Calu3 (cell line): ENCODE results near the gene ATG16L2. TPM values are rescaled to one million over a fixed set of nuclear protein-coding genes. Genes with fewer than 3 reads are reported as not detected.
A peak's percentile ranks its signal among the peaks of the same experiment; 100 is the strongest.

Experiments used
- BruUV-seq: library from RNA; stranded (reverse); fragments of 400-500 nt; replicated peaks from 2 replicates; lab custom pipeline; 2021; lab: Mats Ljungman, UMichigan
- CTCF ChIA-PET: fragments of 300-600 bp; sonication (Branson Sonifier 250); formaldehyde crosslinking; loops from one replicate; lab custom pipeline; 2022; ENCODE audit warnings: antibody characterized with exemption; lab: Charles Lee
- DNase-seq: peaks from one replicate; pipeline ENCODE4 v3.0.0; 2022
- H3K27ac Mint-ChIP-seq: one replicate; pipeline ENCODE4 v1.8.0; 2022; ENCODE audit warnings: mixed read lengths; ENCODE audit not compliant: unreplicated experiment
- H3K27me3 Mint-ChIP-seq: one replicate; pipeline ENCODE4 v1.8.0; 2022; ENCODE audit warnings: mixed read lengths; ENCODE audit not compliant: unreplicated experiment
- H3K36me3 Mint-ChIP-seq: one replicate; pipeline ENCODE4 v1.8.0; 2022; ENCODE audit warnings: mild to moderate bottlenecking, moderate library complexity, mixed read lengths; ENCODE audit not compliant: insufficient read depth, unreplicated experiment
- H3K4me1 Mint-ChIP-seq: one replicate; pipeline ENCODE4 v1.8.0; 2022; ENCODE audit warnings: mild to moderate bottlenecking, low read depth, mixed read lengths; ENCODE audit not compliant: unreplicated experiment
- H3K4me3 Mint-ChIP-seq: one replicate; pipeline ENCODE4 v1.8.0; 2022; ENCODE audit warnings: mild to moderate bottlenecking, low read depth, moderate library complexity, mixed read lengths; ENCODE audit not compliant: unreplicated experiment
- H3K9me3 Mint-ChIP-seq: one replicate; pipeline ENCODE4 v1.8.0; 2022; ENCODE audit warnings: low read depth, mixed read lengths; ENCODE audit not compliant: unreplicated experiment
- intact Hi-C: fragments of 100-400 bp; cut with micrococcal nuclease; formaldehyde crosslinking; loops from one replicate; pipeline ENCODE4 v1.10.0; 2022; ENCODE audit not compliant: unreplicated experiment
- total RNA-seq: library from RNA; stranded (reverse); gene quantifications from 2 replicates; pipeline ENCODE4 v1.2.3, GENCODE V29; 2022
- TF ChIP-seq, protein P1 (sequence below): fragments of 200-600 bp; IDR thresholded peaks from one replicate; pipeline ENCODE4 v1.8.0; 2022; ENCODE audit warnings: antibody characterized with exemption; ENCODE audit not compliant: unreplicated experiment

ATG16L2 gene
- total RNA-seq, 1 experiment from 2014 or later = 28.7 TPM

DNA sequence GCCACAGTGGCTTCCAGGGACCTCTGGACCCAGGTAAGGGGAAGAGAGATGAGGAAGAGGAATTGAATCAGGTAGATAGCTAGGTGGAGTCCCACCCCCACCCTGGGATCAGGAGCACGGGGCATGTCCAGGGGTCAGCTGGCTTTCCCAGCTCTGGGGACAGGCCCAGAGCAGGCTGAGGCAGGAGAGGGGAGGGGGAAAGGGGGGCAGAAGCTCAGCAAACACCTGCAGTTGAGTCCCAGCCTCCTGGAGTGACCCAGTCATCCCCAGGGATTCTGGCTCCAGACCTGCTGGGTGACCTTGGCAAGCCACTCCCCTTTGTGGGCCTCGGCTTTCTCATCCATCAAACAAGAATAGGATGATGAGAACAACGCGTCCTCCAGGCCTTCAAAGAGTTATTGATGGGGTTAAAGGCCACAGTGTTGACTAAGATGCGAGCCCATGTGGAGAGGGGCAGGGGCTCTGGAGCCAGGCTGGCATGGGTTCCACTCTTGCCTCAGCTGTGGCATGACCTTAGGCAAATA, 36.4 kb upstream of the ATG16L2 start:
- peaks cover 31% of the 10 kb centered on the region for H3K4me1 Mint-ChIP-seq
- H3K4me3 Mint-ChIP-seq = no peak overlapping the region

DNA sequence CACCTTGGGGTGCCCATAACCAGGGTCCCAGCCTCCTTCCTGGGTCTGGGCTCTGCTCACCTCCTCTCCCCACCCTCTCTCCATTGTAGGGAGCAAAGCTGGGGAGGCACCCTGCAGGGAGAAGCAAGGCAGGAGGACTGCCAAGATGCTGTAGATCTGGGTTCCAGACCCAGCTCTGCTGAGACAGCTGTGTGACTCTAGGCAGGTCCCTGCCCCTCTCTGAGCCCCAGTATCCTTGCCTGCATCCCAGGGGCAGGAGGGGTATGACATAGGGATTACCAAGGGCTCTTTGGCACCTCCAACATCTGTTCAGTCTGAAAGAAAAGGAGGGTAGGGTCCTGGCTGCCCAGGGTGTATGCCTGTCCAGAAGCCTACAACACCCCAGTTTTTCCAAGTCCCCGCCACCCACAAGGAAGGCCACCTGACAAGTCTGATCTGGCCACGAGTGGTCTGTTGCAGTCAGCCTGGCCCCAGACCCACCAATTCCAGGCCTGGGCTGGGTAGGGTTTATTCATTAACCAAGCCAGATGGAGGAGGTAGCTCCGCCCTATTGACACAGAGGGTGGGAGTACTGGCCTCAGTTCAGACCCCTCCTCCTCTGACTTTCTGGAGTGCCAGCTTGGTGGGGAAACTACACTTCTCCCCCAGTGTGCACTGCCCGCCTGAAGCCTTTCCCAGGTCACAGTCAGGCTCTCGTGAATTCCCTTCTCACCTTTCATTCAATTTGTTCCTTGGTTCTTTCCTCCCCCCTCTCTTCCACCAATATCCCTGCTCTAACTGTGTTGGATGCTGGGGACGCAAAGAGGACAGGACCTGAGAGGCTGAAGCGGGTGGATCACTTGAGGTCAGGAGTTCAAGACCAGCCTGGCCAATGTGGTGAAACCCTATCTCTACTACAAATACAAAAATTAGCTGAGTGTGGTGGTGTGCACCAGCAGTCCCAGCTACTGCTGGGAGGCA, 35.4 kb upstream of the ATG16L2 start:
- H3K4me3 Mint-ChIP-seq = peak overlapping the region; percentile 82
- H3K36me3 Mint-ChIP-seq = peaks cover 33% of the 10 kb centered on the region
- no peaks in the 10 kb centered on the region for H3K27me3 Mint-ChIP-seq
- BruUV-seq = no TSS peak
- H3K4me1 Mint-ChIP-seq = peaks cover 30% of the 10 kb centered on the region
- DNase-seq = no peak
- intact Hi-C loops = no loop called here
- peak overlapping the region; percentile 37 for H3K27ac Mint-ChIP-seq
- CTCF ChIA-PET = interaction anchor here (1.1 kb wide), 1 partner anchor 54 kb away, joined by 3 read pairs; no protein-coding TSS in a partner anchor
- TF ChIP-seq, protein P1, sequence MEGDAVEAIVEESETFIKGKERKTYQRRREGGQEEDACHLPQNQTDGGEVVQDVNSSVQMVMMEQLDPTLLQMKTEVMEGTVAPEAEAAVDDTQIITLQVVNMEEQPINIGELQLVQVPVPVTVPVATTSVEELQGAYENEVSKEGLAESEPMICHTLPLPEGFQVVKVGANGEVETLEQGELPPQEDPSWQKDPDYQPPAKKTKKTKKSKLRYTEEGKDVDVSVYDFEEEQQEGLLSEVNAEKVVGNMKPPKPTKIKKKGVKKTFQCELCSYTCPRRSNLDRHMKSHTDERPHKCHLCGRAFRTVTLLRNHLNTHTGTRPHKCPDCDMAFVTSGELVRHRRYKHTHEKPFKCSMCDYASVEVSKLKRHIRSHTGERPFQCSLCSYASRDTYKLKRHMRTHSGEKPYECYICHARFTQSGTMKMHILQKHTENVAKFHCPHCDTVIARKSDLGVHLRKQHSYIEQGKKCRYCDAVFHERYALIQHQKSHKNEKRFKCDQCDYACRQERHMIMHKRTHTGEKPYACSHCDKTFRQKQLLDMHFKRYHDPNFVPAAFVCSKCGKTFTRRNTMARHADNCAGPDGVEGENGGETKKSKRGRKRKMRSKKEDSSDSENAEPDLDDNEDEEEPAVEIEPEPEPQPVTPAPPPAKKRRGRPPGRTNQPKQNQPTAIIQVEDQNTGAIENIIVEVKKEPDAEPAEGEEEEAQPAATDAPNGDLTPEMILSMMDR = no peak
- no peaks in the 10 kb centered on the region for H3K9me3 Mint-ChIP-seq

More for the DNA sequence above, 36.4 kb upstream of the ATG16L2 start:
- H3K9me3 Mint-ChIP-seq = no peaks in the 10 kb centered on the region
- no peak overlapping the region for H3K27ac Mint-ChIP-seq
- intact Hi-C loops = no loop called here
- no peak for DNase-seq
- peaks cover 35% of the 10 kb centered on the region for H3K36me3 Mint-ChIP-seq
- TF ChIP-seq, protein P1 = no peak
- no peaks in the 10 kb centered on the region for H3K27me3 Mint-ChIP-seq
- CTCF ChIA-PET = interaction anchor here (1.0 kb wide), 1 partner anchor 16 kb away, joined by 3 read pairs; the partner anchor contains the start of gene STARD10
- BruUV-seq = no TSS peak

DNA sequence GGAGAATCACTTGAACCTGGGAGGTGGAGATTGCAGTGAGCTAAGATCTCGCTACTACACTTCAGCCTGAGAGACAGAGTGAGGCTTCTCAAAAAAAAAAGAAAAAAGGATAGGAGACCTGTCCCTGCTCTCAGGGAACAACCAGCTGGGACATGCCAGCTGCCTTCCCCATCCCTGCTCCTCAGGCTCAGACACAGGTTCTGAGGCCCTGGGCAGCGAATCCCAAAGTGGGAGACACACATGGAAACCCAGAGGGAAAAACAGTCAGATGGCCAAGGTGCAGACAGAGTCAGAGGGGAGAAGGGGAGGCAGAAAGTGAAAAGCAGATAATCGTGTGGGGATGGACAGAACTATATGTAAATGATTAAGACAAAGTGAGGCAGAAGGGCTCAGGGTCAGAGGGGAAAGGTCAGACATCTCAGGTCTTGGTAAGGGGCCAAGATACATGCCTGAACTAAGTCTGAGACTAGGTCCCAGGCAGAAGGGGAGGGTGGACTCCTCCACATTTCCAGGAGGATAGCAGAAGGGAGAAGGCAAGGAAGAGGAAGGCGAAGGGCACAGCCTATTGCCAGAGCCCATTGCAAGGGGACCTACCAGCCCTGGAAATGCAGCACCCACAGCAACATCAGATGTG, 34.6 kb upstream of the ATG16L2 start:
- peak overlapping the region; percentile 82 for H3K4me3 Mint-ChIP-seq
- CTCF ChIA-PET = interaction anchor here (1.1 to 3.5 kb wide), 2 partner anchors 14 to 55 kb away, joined by 3 to 15 read pairs; partner anchors contain the start of gene STARD10
- H3K27me3 Mint-ChIP-seq = no peaks in the 10 kb centered on the region
- H3K9me3 Mint-ChIP-seq = no peaks in the 10 kb centered on the region
- H3K36me3 Mint-ChIP-seq = peaks cover 33% of the 10 kb centered on the region
- TF ChIP-seq, protein P1 = no peak
- DNase-seq = no peak
- peaks cover 30% of the 10 kb centered on the region for H3K4me1 Mint-ChIP-seq
- H3K27ac Mint-ChIP-seq = peak overlapping the region; percentile 37
- TSS peak; percentile 52 for BruUV-seq
- intact Hi-C loops = no loop called here
